Spleen (tissue), 7 donors: ENCODE data around the gene FGGY.

Experiments used
- CTCF ChIP-seq, 11 experiments: fragments of 200-600 bp in 7 of 11; fragments of 450-650 bp in 4 of 11; sonication (generic) in 4 of 11; IDR thresholded peaks in 8 of 11; conservative IDR thresholded peaks in 3 of 11; 1 replicate in 7 of 11; 2 replicates in 4 of 11; pipeline versions ENCODE4 v1.4.0 to v1.8.0; 2016 to 2021; ENCODE audit warnings: antibody characterized with exemption in 11 of 11, inconsistent platforms in 4 of 11, mild to moderate bottlenecking in 1 of 11
- POLR2A ChIP-seq, 3 donors: fragments of 450-650 bp; IDR thresholded peaks; one replicate each; pipeline ENCODE4 v1.5.1; 2017; ENCODE audit warnings: antibody characterized with exemption in 3 of 3, mild to moderate bottlenecking in 1 of 3
- donor health status: DM: no; HTN: no; CAD: no; lungs with moderate emphysema.
- donor health status: DM: no; HTN: no; CAD: no.
- donor health status: DM: no; HTN: no; CAD: no.

DNA sequence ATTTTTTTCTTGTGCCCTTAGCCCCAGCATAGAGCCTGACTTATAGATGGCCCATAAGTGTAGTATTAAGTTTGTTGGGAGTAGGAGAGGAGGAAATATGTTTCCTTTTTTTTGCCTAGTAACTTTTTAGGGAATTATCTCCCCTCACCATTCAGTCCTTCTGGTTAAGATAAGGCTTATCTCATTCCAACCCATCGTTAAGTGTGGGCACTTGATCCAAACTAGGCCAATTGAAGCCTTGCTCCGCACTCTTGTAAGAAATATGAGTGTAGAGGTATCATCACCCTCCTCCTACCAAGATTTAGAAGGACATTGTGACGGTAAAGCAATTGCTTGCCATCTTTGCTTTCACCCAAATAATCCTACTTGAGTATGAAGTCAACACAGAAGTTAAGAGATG, 8.8 kb upstream of the FGGY start:
- TF ChIP-seq CTCF (IDR thresholded peaks at IDR 0.05 in 8 of 11, conservative IDR thresholded peaks at IDR 0.05 in 3 of 11) = no peak
- TF ChIP-seq POLR2A (IDR thresholded peaks at IDR 0.05) = no peak
